Loucy (cell line): Measurements from ENCODE around the gene SHFL.

Experiments used
- H2AFZ ChIP-seq: fragments of 200-600 bp; sonication (generic); 2 replicates; pipeline ENCODE4 v1.6.0; 2016; ENCODE audit warnings: antibody characterized with exemption, mild to moderate bottlenecking, low read length, moderate library complexity
- H3F3A ChIP-seq: fragments of 200-600 bp; 2 replicates; pipeline ENCODE4 v1.6.0; 2016; ENCODE audit warnings: antibody characterized with exemption, low read depth, mild to moderate bottlenecking
- H3K27me3 ChIP-seq: fragments of 200-600 bp; sonication (generic); 2 replicates; pipeline ENCODE4 v1.6.1; 2014; ENCODE audit warnings: low read length, mild to moderate bottlenecking; ENCODE audit not compliant: insufficient read depth, poor library complexity, severe bottlenecking
- H3K36me3 ChIP-seq: fragments of 200-600 bp; sonication (generic); 2 replicates; pipeline ENCODE4 v1.6.1; 2016; ENCODE audit warnings: low read length; ENCODE audit not compliant: insufficient read depth
- H3K4me1 ChIP-seq: fragments of 200-600 bp; sonication (generic); 2 replicates; pipeline ENCODE4 v1.5.1; 2014; ENCODE audit warnings: low read length, mild to moderate bottlenecking; ENCODE audit not compliant: insufficient read depth, poor library complexity, severe bottlenecking
- H3K4me2 ChIP-seq: fragments of 200-600 bp; sonication (generic); 2 replicates; pipeline ENCODE4 v1.6.0; 2014; ENCODE audit warnings: antibody characterized with exemption, low read length, low read depth, mild to moderate bottlenecking; ENCODE audit not compliant: poor library complexity, severe bottlenecking
- H3K4me3 ChIP-seq: fragments of 200-600 bp; sonication (generic); 2 replicates; pipeline ENCODE4 v1.5.1; 2014; ENCODE audit warnings: low read length, mild to moderate bottlenecking, mixed read lengths; ENCODE audit not compliant: poor library complexity, severe bottlenecking
- H3K79me2 ChIP-seq: fragments of 200-600 bp; sonication (generic); 2 replicates; pipeline ENCODE4 v1.6.1; 2014; ENCODE audit warnings: low read length; ENCODE audit not compliant: insufficient read depth
- H3K9ac ChIP-seq: fragments of 200-600 bp; sonication (generic); 2 replicates; pipeline ENCODE4 v1.6.0; 2014; ENCODE audit warnings: mild to moderate bottlenecking, low read depth, low read length, moderate library complexity; ENCODE audit not compliant: poor library complexity, severe bottlenecking
- H3K9me2 ChIP-seq: fragments of 200-600 bp; sonication (generic); replicated peaks from 2 replicates; pipeline ENCODE4 v1.6.1; 2016; ENCODE audit warnings: low read depth, low read length, mixed read lengths
- H3K9me3 ChIP-seq: fragments of 200-600 bp; sonication (generic); 2 replicates; pipeline ENCODE4 v1.6.1; 2014; ENCODE audit warnings: mild to moderate bottlenecking, antibody characterized with exemption, low read length, low read depth; ENCODE audit not compliant: insufficient read depth
- H4K20me1 ChIP-seq: fragments of 200-600 bp; sonication (generic); 2 replicates; pipeline ENCODE4 v1.6.0; 2014; ENCODE audit warnings: antibody characterized with exemption, low read length, mild to moderate bottlenecking; ENCODE audit not compliant: insufficient read depth, poor library complexity, severe bottlenecking
- EZH2phosphoT487 ChIP-seq: fragments of 200-600 bp; IDR thresholded peaks from 2 replicates; pipeline ENCODE4 v1.6.1; 2018; ENCODE audit warnings: antibody characterized with exemption, mild to moderate bottlenecking, moderate library complexity, borderline replicate concordance
- TF ChIP-seq, protein P1 (sequence below): fragments of 200-600 bp; sonication (generic); conservative IDR thresholded peaks from 2 replicates; pipeline ENCODE4 v1.5.1; 2014; ENCODE audit warnings: mild to moderate bottlenecking, antibody characterized with exemption, low read length

Gene SHFL

DNA sequence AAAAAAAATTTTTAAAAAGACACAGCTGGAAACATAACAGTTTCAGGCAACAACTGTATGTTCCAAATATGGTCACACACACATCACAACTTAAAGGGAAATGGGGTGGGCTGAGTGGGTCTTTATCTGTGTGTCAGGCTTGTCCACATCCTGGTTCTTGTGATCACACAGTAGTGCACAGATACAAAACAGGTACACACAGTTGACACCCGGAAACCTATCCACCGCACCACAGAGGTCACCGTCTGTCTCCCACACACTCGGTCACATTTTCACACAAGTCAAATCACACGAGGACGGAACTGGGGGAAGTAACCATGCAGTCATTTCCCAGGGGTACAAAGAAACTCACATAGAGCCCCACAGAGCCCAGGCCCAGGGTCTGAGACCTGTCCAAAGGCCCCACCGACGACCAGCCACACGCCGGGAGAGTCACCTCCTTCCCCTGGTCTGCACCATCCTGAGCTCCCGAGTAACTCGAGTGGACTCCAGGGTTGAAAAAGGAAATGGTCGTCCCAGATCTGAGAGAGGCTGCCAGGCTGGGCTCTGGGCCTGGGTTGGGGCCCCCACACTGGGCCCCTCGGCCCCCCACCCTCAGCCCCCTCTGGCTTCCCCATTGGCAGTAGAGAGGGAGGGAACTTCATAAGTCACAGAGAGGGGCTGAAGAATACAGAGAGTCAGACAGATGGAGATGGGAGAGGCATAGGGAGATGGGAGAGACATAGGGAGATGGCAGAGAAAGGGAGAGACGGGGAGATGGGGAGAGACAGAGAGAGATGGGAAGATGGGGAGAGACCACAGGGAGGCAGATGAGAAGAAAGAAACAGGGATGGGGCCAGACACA lies 18.8 kb downstream of the SHFL start:
- H3K36me3 ChIP-seq: peaks cover 22% of the 10 kb centered on the region; the same call in 1 of the 2 replicates

DNA sequence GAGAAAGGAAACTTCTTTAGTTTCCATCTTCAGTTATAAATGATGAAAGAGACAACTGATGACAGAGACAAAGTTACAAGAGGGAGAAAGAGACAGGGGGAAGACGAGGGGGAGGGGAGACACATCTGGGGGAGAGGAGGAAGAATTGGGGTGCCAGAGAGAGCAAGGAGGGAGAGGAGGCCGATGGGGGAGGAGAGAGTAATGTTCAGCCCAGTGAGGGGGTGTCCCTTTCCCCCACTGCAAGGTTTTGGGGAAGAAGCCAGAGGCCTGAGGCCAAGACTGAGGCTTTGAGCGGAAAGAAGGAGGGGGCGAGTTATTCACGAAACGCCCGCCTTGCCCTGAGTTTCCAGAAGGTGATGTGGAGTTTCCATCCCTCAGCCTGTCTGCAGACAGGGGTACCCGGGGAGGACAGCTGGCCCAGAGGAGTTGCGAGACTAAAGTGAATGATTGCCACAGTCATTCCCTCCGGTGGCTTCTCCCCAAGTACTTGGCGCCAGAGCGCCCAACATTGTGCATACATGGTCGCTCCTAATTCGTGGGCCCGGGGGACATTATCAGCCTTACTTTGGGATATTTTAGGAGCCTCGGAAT lies 19.5 kb downstream of the SHFL start:
- Histone ChIP-seq H3K4me3 (peak overlapping the region; percentile 90), H3F3A (peaks cover 14% of the 10 kb centered on the region), H3K9me3 (no peaks in the 10 kb centered on the region), H3K4me2 (peak overlapping the region; percentile 98), H3K79me2 (peaks cover 43% of the 10 kb centered on the region), H3K27me3 (no peaks in the 10 kb centered on the region), H2AFZ (no peak overlapping the region), H3K9me2 (no peaks in the 10 kb centered on the region), H3K4me1 (peaks cover 40% of the 10 kb centered on the region), H4K20me1 (peaks cover 33% of the 10 kb centered on the region), H3K9ac (peak overlapping the region; percentile 99), H3K36me3 (peaks cover 29% of the 10 kb centered on the region; the same call in 1 of the 2 replicates)
- no peak for TF ChIP-seq EZH2phosphoT487
- TF ChIP-seq, protein P1, sequence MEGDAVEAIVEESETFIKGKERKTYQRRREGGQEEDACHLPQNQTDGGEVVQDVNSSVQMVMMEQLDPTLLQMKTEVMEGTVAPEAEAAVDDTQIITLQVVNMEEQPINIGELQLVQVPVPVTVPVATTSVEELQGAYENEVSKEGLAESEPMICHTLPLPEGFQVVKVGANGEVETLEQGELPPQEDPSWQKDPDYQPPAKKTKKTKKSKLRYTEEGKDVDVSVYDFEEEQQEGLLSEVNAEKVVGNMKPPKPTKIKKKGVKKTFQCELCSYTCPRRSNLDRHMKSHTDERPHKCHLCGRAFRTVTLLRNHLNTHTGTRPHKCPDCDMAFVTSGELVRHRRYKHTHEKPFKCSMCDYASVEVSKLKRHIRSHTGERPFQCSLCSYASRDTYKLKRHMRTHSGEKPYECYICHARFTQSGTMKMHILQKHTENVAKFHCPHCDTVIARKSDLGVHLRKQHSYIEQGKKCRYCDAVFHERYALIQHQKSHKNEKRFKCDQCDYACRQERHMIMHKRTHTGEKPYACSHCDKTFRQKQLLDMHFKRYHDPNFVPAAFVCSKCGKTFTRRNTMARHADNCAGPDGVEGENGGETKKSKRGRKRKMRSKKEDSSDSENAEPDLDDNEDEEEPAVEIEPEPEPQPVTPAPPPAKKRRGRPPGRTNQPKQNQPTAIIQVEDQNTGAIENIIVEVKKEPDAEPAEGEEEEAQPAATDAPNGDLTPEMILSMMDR: no peak

More for the DNA sequence above, 18.8 kb downstream of the SHFL start:
- TF ChIP-seq, protein P1: no peak
- TF ChIP-seq EZH2phosphoT487: no peak
- Histone ChIP-seq H4K20me1 (peaks cover 26% of the 10 kb centered on the region), H3K9me2 (no peaks in the 10 kb centered on the region), H3F3A (peaks cover 14% of the 10 kb centered on the region), H2AFZ (peak overlapping the region; percentile 22; the same call in 1 of the 2 replicates), H3K9me3 (no peaks in the 10 kb centered on the region), H3K4me1 (peaks cover 40% of the 10 kb centered on the region), H3K4me2 (peak overlapping the region; percentile 98), H3K27me3 (no peaks in the 10 kb centered on the region), H3K79me2 (peaks cover 36% of the 10 kb centered on the region), H3K9ac (peak overlapping the region; percentile 99), H3K4me3 (peak overlapping the region; percentile 90)

DNA sequence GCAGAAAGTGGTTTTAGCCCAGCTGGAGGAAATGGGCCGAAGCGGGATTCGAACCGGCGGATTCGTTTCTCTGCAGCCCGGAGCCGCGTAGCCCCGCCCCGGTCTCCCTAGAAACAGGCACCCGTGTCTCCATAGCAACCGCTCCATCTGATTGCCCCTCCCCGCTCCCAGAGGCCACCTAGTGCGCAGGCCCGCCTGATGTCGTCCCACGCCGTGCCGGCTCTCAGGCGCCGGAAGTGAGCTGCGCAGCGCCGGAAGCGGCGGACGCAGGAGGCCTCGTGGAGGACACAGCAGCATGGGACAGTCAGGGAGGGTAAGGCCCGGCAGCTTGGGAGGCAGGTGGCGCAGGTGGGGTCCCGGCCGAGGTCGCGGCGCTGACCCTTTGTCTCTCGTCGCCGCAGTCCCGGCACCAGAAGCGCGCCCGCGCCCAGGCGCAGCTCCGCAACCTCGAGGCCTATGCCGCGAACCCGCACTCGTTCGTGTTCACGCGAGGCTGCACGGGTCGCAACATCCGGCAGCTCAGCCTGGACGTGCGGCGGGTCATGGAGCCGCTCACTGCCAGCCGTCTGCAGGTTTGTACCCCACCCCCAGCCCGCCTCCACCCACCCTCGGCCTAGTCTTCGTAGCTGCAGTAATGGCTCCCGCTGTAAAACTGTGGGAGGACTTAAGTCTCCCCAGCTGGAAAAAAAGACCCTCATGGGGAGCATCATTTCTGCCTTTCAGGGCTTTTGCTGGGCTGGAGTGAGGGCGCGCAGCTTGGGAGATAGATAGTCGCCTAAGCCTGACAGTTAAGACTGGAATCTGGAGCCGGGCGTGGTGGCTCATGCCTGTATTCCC lies 20.2 kb downstream of the SHFL start, which contains the start of gene PPAN:
PPAN (plus strand) TSS at position 263 of the 837 bp plus-strand sequence; CDS start at position 296, 33 bp downstream.
- peak within 1 kb of the TSS; percentile 98 for H3K4me2 ChIP-seq
- H3K36me3 ChIP-seq: peaks cover 36% of the 10 kb centered on the region; the same call in 1 of the 2 replicates
- peaks cover 40% of the 10 kb centered on the region for H3K4me1 ChIP-seq
- no peak within 1 kb of the TSS for H2AFZ ChIP-seq
- no peaks in the 10 kb centered on the region for H3K9me3 ChIP-seq
- TF ChIP-seq, protein P1: no peak
- no peak for TF ChIP-seq EZH2phosphoT487
- peak within 1 kb of the TSS; percentile 90 for H3K4me3 ChIP-seq
- H3K79me2 ChIP-seq: peaks cover 51% of the 10 kb centered on the region
- no peaks in the 10 kb centered on the region for H3K9me2 ChIP-seq
- H4K20me1 ChIP-seq: peaks cover 37% of the 10 kb centered on the region
- no peaks in the 10 kb centered on the region for H3K27me3 ChIP-seq
- H3F3A ChIP-seq: peaks cover 14% of the 10 kb centered on the region
- H3K9ac ChIP-seq: peak within 1 kb of the TSS; percentile 99
